Left ventricle myocardium inferior (tissue), 1 donor: ENCODE measurements around the gene API5. TPM values are rescaled to one million over a fixed set of nuclear protein-coding genes. Genes with fewer than 3 reads are reported as not detected.
A peak's percentile ranks its signal among the peaks of the same experiment; 100 is the strongest.

Experiments
- DNase-seq: peaks from one replicate; pipeline ENCODE4 v3.0.0-alpha.2; 2020
- H3K27ac ChIP-seq: fragments of 200-600 bp; replicated peaks from 2 replicates; pipeline ENCODE4 v1.8.0; 2021
- H3K27me3 ChIP-seq: fragments of 200-600 bp; 2 replicates; pipeline ENCODE4 v1.8.0; 2021; ENCODE audit warnings: low read depth
- H3K36me3 ChIP-seq: fragments of 200-600 bp; 2 replicates; pipeline ENCODE4 v1.8.0; 2021
- H3K4me1 ChIP-seq: fragments of 200-600 bp; 2 replicates; pipeline ENCODE4 v1.8.0; 2021
- H3K4me3 ChIP-seq: fragments of 200-600 bp; 2 replicates; pipeline ENCODE4 v1.8.0; 2021; ENCODE audit warnings: mild to moderate bottlenecking, moderate library complexity
- H3K9me3 ChIP-seq: fragments of 200-600 bp; replicated peaks from 2 replicates; pipeline ENCODE4 v1.8.0; 2021
- CTCF ChIP-seq: fragments of 200-600 bp; IDR thresholded peaks from 2 replicates; pipeline ENCODE4 v1.8.0; 2021; ENCODE audit warnings: antibody characterized with exemption, mild to moderate bottlenecking, borderline replicate concordance
- intact Hi-C: fragments of 100-400 bp; cut with micrococcal nuclease; formaldehyde crosslinking; loops from one replicate; pipeline ENCODE4 v1.11.0; 2022
- total RNA-seq: library from RNA; stranded (reverse); fragmentation: NEBNext Ultra II Directional; extraction: Animal tissue kit (Norgen Biotek cat#: 25700); gene quantifications from one replicate; pipeline ENCODE4 v1.2.1, GENCODE V29; 2021
- donor health status: DM: no; HTN: yes; CAD: no; lungs with severe emphysema.

API5 gene
- total RNA-seq, 1 donor from 2014 or later, result 38.8 TPM

GRCh38 chr11:43360361-43361032 lies 48.7 kb downstream of the API5 start:
- H3K9me3 ChIP-seq, result no peaks in the 10 kb centered on the region
- peaks cover 44% of the 10 kb centered on the region for H3K4me1 ChIP-seq
- peak overlapping the region; percentile 94 for H3K27ac ChIP-seq
- no peak for TF ChIP-seq CTCF
- peak overlapping the region; percentile 98 for H3K4me3 ChIP-seq
- intact Hi-C loops, result no loop called here
- DNase-seq, result no peak
- H3K36me3 ChIP-seq, result peaks cover 7% of the 10 kb centered on the region
- H3K27me3 ChIP-seq, result no peaks in the 10 kb centered on the region

DNA sequence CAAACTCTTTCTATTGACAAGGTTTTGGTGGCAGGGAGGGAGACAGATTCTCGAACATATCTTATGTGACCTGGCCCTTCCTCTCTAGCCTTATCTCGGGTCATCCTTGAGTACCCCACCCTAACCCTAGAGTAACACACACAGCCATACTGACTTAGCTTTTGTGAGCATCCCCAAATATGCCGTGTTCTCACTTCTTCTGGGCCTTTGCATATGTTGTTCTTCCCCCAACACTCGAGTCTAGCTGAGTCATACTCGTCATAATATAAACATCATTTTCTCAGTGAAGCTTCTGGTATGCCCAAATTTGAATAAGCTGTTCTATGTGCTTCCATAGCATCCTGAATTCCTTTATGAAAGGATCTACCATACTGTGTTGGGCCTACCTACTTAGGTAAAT lies 54.9 kb downstream of the API5 start:
- Histone ChIP-seq H3K36me3 (peaks cover 11% of the 10 kb centered on the region), H3K9me3 (no peaks in the 10 kb centered on the region), H3K27me3 (no peaks in the 10 kb centered on the region), H3K4me1 (peaks cover 36% of the 10 kb centered on the region), H3K27ac (no peak overlapping the region), H3K4me3 (no peak overlapping the region)
- TF ChIP-seq CTCF, result no peak
- intact Hi-C loops, result no loop called here
- DNase-seq, result no peak

GRCh38 chr11:43367382-43368178 lies 55.8 kb downstream of the API5 start:
- no peak overlapping the region for H3K27ac ChIP-seq

DNA sequence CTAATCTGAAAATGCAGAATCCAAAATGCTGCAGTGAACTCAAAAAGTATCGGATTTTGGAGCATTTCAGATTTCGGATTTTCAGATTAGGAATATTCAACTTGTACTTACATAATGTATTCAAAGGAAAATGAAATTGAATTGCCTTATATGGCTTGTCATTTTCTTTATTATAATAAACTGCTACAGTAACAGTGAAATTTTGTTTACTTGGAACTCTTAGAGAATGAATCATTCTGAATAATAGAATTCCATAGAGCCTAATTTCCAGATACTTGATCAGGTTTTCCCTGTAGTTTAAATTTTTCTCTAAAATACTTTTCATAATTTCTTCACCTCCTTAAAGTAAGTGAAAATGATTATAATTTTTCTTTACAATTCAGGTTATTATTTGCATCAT lies 64.3 kb downstream of the API5 start:
- Histone ChIP-seq H3K36me3 (peaks cover 9% of the 10 kb centered on the region), H3K4me1 (peaks cover 7% of the 10 kb centered on the region), H3K4me3 (no peak overlapping the region), H3K27ac (no peak overlapping the region), H3K9me3 (no peaks in the 10 kb centered on the region), H3K27me3 (no peaks in the 10 kb centered on the region)
- no peak for TF ChIP-seq CTCF
- DNase-seq, result no peak
- intact Hi-C loops, result no loop called here

More at GRCh38 chr11:43367382-43368178, 55.8 kb downstream of the API5 start:
- intact Hi-C loops, result no loop called here
- no peaks in the 10 kb centered on the region for H3K9me3 ChIP-seq
- H3K4me1 ChIP-seq, result peaks cover 32% of the 10 kb centered on the region
- no peaks in the 10 kb centered on the region for H3K27me3 ChIP-seq
- H3K4me3 ChIP-seq, result no peak overlapping the region
- TF ChIP-seq CTCF, result no peak
- DNase-seq, result no peak
- H3K36me3 ChIP-seq, result peaks cover 11% of the 10 kb centered on the region

- no peak overlapping the region for H3K27ac ChIP-seq
- H3K4me3 ChIP-seq, result no peak overlapping the region
- H3K4me1 ChIP-seq, result peaks cover 7% of the 10 kb centered on the region
- no peak for TF ChIP-seq CTCF
- intact Hi-C loops, result no loop called here
- no peaks in the 10 kb centered on the region for H3K9me3 ChIP-seq
- DNase-seq, result no peak
- H3K36me3 ChIP-seq, result peaks cover 8% of the 10 kb centered on the region
- no peaks in the 10 kb centered on the region for H3K27me3 ChIP-seq
Observed at GRCh38 chr11:43376594-43376993, 64.8 kb downstream of the API5 start.
